Measurements from ENCODE around the gene MIDN. TPM values are rescaled to one million over a fixed set of nuclear protein-coding genes. Genes with fewer than 3 reads are reported as not detected.

The MIDN gene
- total RNA-seq, 2 experiments from 2014 or later, result 54.1 to 54.6 TPM

DNA sequence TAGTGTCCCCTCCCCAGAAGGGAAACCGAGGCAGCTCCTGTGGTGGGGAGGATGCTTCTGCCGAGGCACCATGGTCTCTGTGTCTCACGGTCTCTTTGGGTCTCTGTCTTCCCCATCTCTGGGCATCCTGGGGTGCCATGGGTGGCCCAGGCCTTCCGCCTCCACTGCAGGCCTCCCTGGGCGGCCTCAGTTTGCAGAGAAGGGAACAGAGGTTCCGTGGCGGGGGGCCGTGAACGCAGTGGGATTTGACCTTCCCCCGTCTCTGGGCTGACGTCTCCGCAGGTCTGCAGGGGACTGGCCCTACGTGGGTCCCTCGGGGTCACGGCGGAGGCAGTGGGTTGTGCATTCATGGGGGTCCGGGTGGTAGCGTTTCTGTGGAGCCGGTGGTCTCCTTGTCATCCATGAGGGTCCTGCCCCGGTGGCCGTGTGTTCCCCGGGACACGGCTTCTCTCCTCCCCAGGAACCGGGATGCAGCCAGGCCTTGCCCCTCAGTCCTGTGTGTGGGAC lies 41.9 kb downstream of the MIDN start:
- intact Hi-C loops (cut with micrococcal nuclease), result no loop called here
- Mint-ChIP-seq H3K27me3 (peaks cover 36% of the 10 kb centered on the region), H3K4me1 (ENCODE audit: low read depth) (peaks cover 4% of the 10 kb centered on the region), H3K9me3 (no peaks in the 10 kb centered on the region), H3K27ac (no peak overlapping the region), H3K4me3 (no peak overlapping the region), H3K36me3 (no peaks in the 10 kb centered on the region)
- ChIA-PET CTCF (no interaction called here), POLR2A (no interaction called here)
- no peak for DNase-seq

DNA sequence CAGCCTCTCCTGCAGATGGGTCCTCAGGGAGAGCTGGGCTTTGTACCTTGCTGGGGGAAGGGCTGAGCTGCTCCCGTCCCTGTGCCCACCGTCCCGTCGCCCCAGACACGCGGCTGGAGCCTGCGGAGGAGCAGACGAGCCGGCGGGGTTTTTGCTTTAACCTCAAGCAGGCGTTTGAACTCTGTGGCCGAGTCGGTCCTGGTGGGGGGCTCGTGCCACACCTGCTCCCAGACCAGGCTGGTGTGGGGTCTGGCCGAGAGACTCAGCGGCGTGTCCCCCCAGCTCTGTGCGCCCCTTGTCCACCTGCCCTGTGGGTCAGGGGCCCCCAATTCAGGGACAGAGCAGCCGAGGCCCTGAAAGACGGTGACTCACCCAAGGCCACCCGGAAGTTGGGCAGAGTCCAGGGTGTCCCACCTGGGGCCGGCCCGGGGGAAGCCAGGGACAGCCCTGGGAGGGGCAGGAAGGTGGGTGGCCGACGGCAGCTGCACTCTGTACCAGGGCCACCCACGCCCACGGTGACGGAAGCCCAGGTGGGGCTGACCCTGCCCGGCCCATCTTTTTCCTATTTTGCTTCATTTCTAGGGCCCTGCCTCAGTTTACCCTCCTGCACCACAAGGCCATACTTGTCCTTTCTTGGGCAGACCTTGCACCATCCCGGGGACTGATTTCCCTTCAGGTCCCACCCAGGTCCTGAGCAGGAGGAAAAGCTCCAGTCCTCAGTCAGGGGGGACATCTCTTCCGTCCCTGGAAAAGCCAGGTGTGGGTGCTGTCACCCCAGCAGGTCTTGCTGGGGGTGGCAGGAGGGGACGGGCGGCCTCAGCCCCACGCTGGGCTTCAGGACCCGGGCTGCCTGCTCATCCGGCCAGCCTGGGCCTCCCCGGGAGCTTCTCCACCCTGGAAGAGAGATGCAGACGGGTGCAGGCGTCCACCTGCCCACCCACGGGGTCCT lies 42.6 kb downstream of the MIDN start:
- no peaks in the 10 kb centered on the region for H3K36me3 Mint-ChIP-seq
- CTCF ChIA-PET, result no interaction called here
- no peak overlapping the region for H3K27ac Mint-ChIP-seq
- no peaks in the 10 kb centered on the region for H3K9me3 Mint-ChIP-seq
- H3K27me3 Mint-ChIP-seq, result peaks cover 35% of the 10 kb centered on the region
- POLR2A ChIA-PET, result no interaction called here
- H3K4me3 Mint-ChIP-seq, result no peak overlapping the region
- H3K4me1 Mint-ChIP-seq (ENCODE audit: low read depth), result peaks cover 4% of the 10 kb centered on the region
- intact Hi-C loops (cut with micrococcal nuclease), result no loop called here
- DNase-seq, result no peak

- Mint-ChIP-seq H3K27me3 (peaks cover 30% of the 10 kb centered on the region), H3K9me3 (no peaks in the 10 kb centered on the region), H3K36me3 (no peaks in the 10 kb centered on the region), H3K4me1 (ENCODE audit: low read depth) (no peaks in the 10 kb centered on the region), H3K4me3 (no peak overlapping the region), H3K27ac (no peak overlapping the region)
- POLR2A ChIA-PET, result no interaction called here
- CTCF ChIA-PET, result no interaction called here
- no peak for DNase-seq
- intact Hi-C loops (cut with micrococcal nuclease), result no loop called here
Measured at GRCh38 chr19:1291761-1292418, 43.5 kb downstream of the MIDN start.

GRCh38 chr19:1292419-1293151 lies 44.2 kb downstream of the MIDN start:
- H3K36me3 Mint-ChIP-seq, result no peaks in the 10 kb centered on the region
- H3K9me3 Mint-ChIP-seq, result no peaks in the 10 kb centered on the region
- H3K27ac Mint-ChIP-seq, result no peak overlapping the region
- no peak for DNase-seq
- no peak overlapping the region for H3K4me3 Mint-ChIP-seq
- H3K27me3 Mint-ChIP-seq, result peaks cover 31% of the 10 kb centered on the region
- H3K4me1 Mint-ChIP-seq (ENCODE audit: low read depth), result no peaks in the 10 kb centered on the region
- intact Hi-C loops (cut with micrococcal nuclease), result no loop called here
- CTCF ChIA-PET, result no interaction called here
- POLR2A ChIA-PET, result no interaction called here

DNA sequence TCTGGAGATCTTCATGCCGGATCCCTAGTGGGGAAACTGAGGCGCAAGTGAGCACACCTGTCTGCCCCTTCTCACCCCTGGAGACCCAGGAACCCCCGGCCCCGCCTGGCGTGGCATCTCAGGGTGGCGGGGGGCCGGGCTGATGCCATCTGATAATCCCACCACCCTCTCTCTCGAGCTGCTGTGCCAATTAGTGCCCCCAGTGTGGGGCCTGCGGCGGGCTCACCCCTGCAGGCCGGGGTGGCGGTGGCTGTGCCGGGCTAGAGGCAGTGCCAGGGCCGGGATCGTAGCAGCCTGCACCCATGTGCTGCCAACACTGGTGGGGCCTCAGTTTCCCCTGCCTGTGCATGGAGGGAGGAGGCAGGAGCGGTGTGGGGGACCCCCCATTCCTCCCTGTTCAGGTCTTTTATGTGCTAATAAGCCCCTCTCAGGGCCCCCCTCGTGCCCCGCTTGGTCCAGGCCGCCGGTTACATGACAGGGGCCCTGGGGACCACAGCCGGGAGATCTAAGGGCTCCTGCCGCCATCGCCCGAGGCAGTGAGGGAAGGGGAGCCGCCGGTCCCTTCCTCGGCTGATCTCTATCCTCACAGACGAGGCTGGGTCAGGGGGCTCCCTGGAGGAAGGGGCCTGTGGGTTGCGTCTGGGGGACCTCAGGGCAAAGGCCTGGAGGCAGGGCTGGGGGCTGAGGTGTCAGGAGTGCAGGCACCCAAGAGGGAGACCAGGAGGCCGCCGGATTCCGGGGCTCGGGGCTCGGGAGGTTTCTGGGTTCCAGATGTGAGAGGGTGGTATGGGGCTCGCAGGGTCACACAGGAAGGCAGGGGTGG lies 45.6 kb downstream of the MIDN start:
- no peaks in the 10 kb centered on the region for H3K9me3 Mint-ChIP-seq
- CTCF ChIA-PET, result no interaction called here

DNA sequence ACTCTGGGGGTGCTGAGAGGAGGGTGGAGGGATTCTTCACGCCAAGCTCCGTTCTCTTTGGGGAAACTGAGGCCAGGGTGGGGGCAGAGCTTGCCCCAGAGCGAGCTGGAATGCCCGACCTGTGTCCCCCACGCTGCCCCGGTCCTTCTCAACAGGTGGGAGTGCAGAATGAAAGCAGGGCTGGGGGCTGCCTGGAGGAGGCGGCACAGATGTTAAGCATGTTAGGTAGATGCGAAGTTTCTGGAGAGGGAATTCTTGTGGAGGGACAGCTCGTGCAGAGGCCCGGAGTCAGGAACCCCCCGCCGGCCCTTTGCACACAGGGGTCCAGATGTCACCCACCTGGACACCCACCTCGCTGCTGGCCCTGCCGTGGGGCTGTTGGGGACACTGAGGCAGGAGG lies 46.3 kb downstream of the MIDN start:
- Mint-ChIP-seq H3K36me3 (no peaks in the 10 kb centered on the region), H3K9me3 (no peaks in the 10 kb centered on the region), H3K4me3 (no peak overlapping the region), H3K27ac (no peak overlapping the region), H3K27me3 (peaks cover 23% of the 10 kb centered on the region), H3K4me1 (ENCODE audit: low read depth) (no peaks in the 10 kb centered on the region)
- ChIA-PET CTCF (no interaction called here), POLR2A (no interaction called here)
- intact Hi-C loops (cut with micrococcal nuclease), result no loop called here
- DNase-seq, result no peak

More for the DNA sequence above, 45.6 kb downstream of the MIDN start:
- no peaks in the 10 kb centered on the region for H3K36me3 Mint-ChIP-seq
- H3K27me3 Mint-ChIP-seq, result peaks cover 26% of the 10 kb centered on the region
- no peak overlapping the region for H3K27ac Mint-ChIP-seq
- POLR2A ChIA-PET, result no interaction called here
- no peaks in the 10 kb centered on the region for H3K4me1 Mint-ChIP-seq (ENCODE audit: low read depth)
- intact Hi-C loops (cut with micrococcal nuclease), result no loop called here
- DNase-seq, result no peak
- H3K4me3 Mint-ChIP-seq, result no peak overlapping the region

DNA sequence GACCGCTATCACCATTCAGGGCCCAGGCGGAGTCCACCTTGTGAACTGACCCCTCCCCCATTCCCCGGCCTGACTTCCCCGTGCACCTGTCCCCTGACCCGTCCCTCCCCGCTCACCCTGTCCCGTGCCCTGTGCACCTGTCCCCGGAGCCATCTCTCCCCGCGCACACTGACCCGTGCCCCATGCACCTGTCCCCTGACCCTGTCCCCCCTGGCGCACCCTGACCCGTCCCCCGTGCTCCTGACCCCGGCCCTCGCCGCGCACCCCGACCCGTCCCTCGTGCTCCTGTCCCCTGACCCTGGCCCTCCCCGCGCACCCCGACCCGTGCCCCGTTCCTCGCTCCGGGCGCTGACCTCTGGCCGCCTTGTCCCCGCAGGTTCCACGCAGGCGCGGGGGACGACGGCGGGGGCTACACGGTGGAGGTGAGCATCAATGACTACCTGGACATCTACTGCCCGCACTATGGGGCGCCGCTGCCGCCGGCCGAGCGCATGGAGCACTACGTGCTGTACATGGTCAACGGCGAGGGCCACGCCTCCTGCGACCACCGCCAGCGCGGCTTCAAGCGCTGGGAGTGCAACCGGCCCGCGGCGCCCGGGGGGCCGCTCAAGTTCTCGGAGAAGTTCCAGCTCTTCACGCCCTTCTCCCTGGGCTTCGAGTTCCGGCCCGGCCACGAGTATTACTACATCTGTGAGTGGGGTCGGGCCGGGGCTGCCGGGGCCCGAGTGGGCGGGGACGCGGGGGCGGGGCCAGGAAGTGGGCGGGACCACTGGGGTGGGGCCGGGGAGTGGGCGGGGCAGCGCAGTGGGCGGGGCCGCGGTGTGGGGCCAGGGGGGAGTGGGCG lies 47.0 kb downstream of the MIDN start:
- no peaks in the 10 kb centered on the region for H3K36me3 Mint-ChIP-seq
- H3K27ac Mint-ChIP-seq, result no peak overlapping the region
- no peaks in the 10 kb centered on the region for H3K4me1 Mint-ChIP-seq (ENCODE audit: low read depth)
- H3K4me3 Mint-ChIP-seq, result no peak overlapping the region
- intact Hi-C loops (cut with micrococcal nuclease), result no loop called here
- peak; percentile 55 for DNase-seq
- ChIA-PET POLR2A (no interaction called here), CTCF (no interaction called here)
- H3K9me3 Mint-ChIP-seq, result no peaks in the 10 kb centered on the region
- H3K27me3 Mint-ChIP-seq, result peaks cover 23% of the 10 kb centered on the region

DNA sequence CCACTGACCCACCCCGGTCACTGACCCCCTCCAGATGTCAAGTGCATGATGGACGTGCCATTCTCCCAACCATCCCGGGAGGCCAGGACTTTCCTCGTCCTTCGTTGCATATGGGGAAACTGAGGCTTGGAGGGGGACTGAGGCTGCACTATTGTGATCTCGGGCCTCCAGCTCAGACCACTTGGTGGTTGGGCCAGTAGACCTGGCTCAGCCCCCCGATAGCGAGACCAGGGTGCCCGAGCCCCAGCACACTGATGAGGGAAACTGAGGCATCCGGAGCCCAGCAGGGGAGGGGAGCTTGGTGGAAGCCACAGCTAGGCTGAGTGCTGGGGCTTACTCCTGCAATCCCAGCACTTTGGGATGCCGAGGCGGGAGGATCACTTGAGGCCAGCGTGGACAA lies 47.7 kb downstream of the MIDN start:
- CTCF ChIA-PET, result no interaction called here

GRCh38 chr19:1296575-1297271 lies 48.3 kb downstream of the MIDN start:
- ChIA-PET POLR2A (no interaction called here), CTCF (no interaction called here)
- no peak overlapping the region for H3K4me3 Mint-ChIP-seq
- no peaks in the 10 kb centered on the region for H3K36me3 Mint-ChIP-seq
- no peak overlapping the region for H3K27ac Mint-ChIP-seq
- DNase-seq, result no peak
- H3K27me3 Mint-ChIP-seq, result peaks cover 20% of the 10 kb centered on the region
- intact Hi-C loops (cut with micrococcal nuclease), result no loop called here
- H3K9me3 Mint-ChIP-seq, result no peaks in the 10 kb centered on the region
- H3K4me1 Mint-ChIP-seq (ENCODE audit: low read depth), result no peaks in the 10 kb centered on the region

More for the DNA sequence above, 47.7 kb downstream of the MIDN start:
- no peaks in the 10 kb centered on the region for H3K4me1 Mint-ChIP-seq (ENCODE audit: low read depth)
- H3K27ac Mint-ChIP-seq, result no peak overlapping the region
- DNase-seq, result no peak
- intact Hi-C loops (cut with micrococcal nuclease), result no loop called here
- POLR2A ChIA-PET, result no interaction called here
- no peaks in the 10 kb centered on the region for H3K36me3 Mint-ChIP-seq
- H3K27me3 Mint-ChIP-seq, result peaks cover 23% of the 10 kb centered on the region
- H3K4me3 Mint-ChIP-seq, result no peak overlapping the region
- H3K9me3 Mint-ChIP-seq, result no peaks in the 10 kb centered on the region

DNA sequence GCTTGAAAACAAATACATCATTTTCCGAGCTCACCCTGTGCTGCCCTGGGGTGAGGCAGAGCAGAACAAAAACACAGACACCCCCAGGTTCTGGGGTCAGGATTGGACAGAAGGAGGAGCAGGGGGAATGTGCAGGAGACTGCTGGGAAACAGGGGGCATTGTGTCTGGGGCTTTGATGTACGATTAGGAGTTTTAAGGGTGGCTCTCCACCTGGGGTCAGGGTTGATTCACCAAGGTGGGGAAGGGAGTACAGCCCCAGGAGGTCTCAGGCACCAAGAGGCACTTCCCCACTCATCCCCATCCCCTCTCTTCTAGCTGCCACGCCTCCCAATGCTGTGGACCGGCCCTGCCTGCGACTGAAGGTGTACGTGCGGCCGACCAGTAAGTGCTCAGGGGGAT lies 49.9 kb downstream of the MIDN start:
- no peak overlapping the region for H3K4me3 Mint-ChIP-seq
- no peaks in the 10 kb centered on the region for H3K36me3 Mint-ChIP-seq
- H3K4me1 Mint-ChIP-seq (ENCODE audit: low read depth), result no peaks in the 10 kb centered on the region
- no peak overlapping the region for H3K27ac Mint-ChIP-seq
- ChIA-PET POLR2A (no interaction called here), CTCF (no interaction called here)
- H3K27me3 Mint-ChIP-seq, result peaks cover 11% of the 10 kb centered on the region
- no peaks in the 10 kb centered on the region for H3K9me3 Mint-ChIP-seq
- intact Hi-C loops (cut with micrococcal nuclease), result no loop called here
- DNase-seq, result no peak

GRCh38 chr19:1299801-1300200 lies 51.4 kb downstream of the MIDN start:
- H3K9me3 Mint-ChIP-seq, result no peaks in the 10 kb centered on the region
- no peaks in the 10 kb centered on the region for H3K4me1 Mint-ChIP-seq (ENCODE audit: low read depth)
- H3K27me3 Mint-ChIP-seq, result peaks cover 5% of the 10 kb centered on the region
- no peak overlapping the region for H3K27ac Mint-ChIP-seq
- CTCF ChIA-PET, result no interaction called here
- intact Hi-C loops (cut with micrococcal nuclease), result no loop called here
- H3K36me3 Mint-ChIP-seq, result no peaks in the 10 kb centered on the region
- no peak overlapping the region for H3K4me3 Mint-ChIP-seq
- POLR2A ChIA-PET, result no interaction called here
- DNase-seq, result no peak
